Measurements from ENCODE around the gene CENPB. TPM values are rescaled to one million over a fixed set of nuclear protein-coding genes. Genes with fewer than 3 reads are reported as not detected.

The CENPB gene
- total RNA-seq, 4 donors from 2014 or later, result 57.0 to 81.4 (median 66.4) TPM

GRCh38 chr20:3753501-3754275, 32.9 kb downstream of the CENPB start:
- no peaks in the 10 kb centered on the region for H3K9me3 ChIP-seq
- DNase-seq (ENCODE audit: low spot score in 2 of 2), result no peak
- TF ChIP-seq POLR2A (IDR thresholded peaks at IDR 0.05), result no peak
- no peak for TF ChIP-seq POLR2AphosphoS5 (IDR thresholded peaks at IDR 0.05)
- no peak for TF ChIP-seq CTCF (IDR thresholded peaks at IDR 0.05)
- TF ChIP-seq EP300 (IDR thresholded peaks at IDR 0.05), result no peak
- H3K27ac ChIP-seq, result no peak overlapping the region
- peaks cover 27% of the 10 kb centered on the region for H3K4me1 ChIP-seq
- H3K36me3 ChIP-seq, result peaks cover 10% of the 10 kb centered on the region
- H3K27me3 ChIP-seq, result peaks cover 3% of the 10 kb centered on the region
- H3K4me3 ChIP-seq, result no peak overlapping the region
- 73% methylated on average over 21 of the region's 26 CpGs for WGBS

- peaks cover 13% of the 10 kb centered on the region for H3K36me3 ChIP-seq
- H3K4me1 ChIP-seq, result peaks cover 27% of the 10 kb centered on the region
- H3K27ac ChIP-seq, result no peak overlapping the region
- H3K27me3 ChIP-seq, result peaks cover 3% of the 10 kb centered on the region
- no peaks in the 10 kb centered on the region for H3K9me3 ChIP-seq
- no peak overlapping the region for H3K4me3 ChIP-seq
- DNase-seq (ENCODE audit: low spot score in 2 of 2), result no peak
- no peak for TF ChIP-seq EP300 (IDR thresholded peaks at IDR 0.05)
- peak; percentile 67 to 78 for TF ChIP-seq CTCF (IDR thresholded peaks at IDR 0.05)
- WGBS, result 32% methylated on average over 4 of the region's 4 CpGs
These were observed 33.4 kb downstream of the CENPB start for GRCh38 chr20:3753098-3753497.

- no peak for TF ChIP-seq CTCF (IDR thresholded peaks at IDR 0.05)
- TF ChIP-seq POLR2A (IDR thresholded peaks at IDR 0.05), result no peak
- TF ChIP-seq EP300 (IDR thresholded peaks at IDR 0.05), result no peak
- TF ChIP-seq POLR2AphosphoS5 (IDR thresholded peaks at IDR 0.05), result no peak
- H3K9me3 ChIP-seq, result no peaks in the 10 kb centered on the region
- peaks cover 3% of the 10 kb centered on the region for H3K27me3 ChIP-seq
- H3K4me1 ChIP-seq, result peaks cover 27% of the 10 kb centered on the region
- no peak for DNase-seq (ENCODE audit: low spot score in 2 of 2)
- peaks cover 18% of the 10 kb centered on the region for H3K36me3 ChIP-seq
- H3K4me3 ChIP-seq, result peak overlapping the region; percentile 49
- 42% methylated on average over 13 of the region's 13 CpGs for WGBS
- no peak overlapping the region for H3K27ac ChIP-seq
These were observed 34.2 kb downstream of the CENPB start for GRCh38 chr20:3752386-3752759.

- Histone ChIP-seq H3K4me1 (peaks cover 27% of the 10 kb centered on the region), H3K9me3 (no peaks in the 10 kb centered on the region), H3K4me3 (peak overlapping the region; percentile 49), H3K36me3 (peaks cover 23% of the 10 kb centered on the region), H3K27me3 (peaks cover 3% of the 10 kb centered on the region), H3K27ac (no peak overlapping the region)
- no peak for TF ChIP-seq POLR2AphosphoS5 (IDR thresholded peaks at IDR 0.05)
- TF ChIP-seq POLR2A (IDR thresholded peaks at IDR 0.05), result no peak
- no peak for TF ChIP-seq CTCF (IDR thresholded peaks at IDR 0.05)
- TF ChIP-seq EP300 (IDR thresholded peaks at IDR 0.05), result no peak
- 62% methylated on average over 52 of the region's 95 CpGs for WGBS
- DNase-seq (ENCODE audit: low spot score in 2 of 2), result no peak
These were observed 34.7 kb downstream of the CENPB start for GRCh38 chr20:3751675-3752385.

- WGBS, result 83% methylated on average over 14 of the region's 31 CpGs
- H3K36me3 ChIP-seq, result peaks cover 24% of the 10 kb centered on the region
- no peaks in the 10 kb centered on the region for H3K9me3 ChIP-seq
- H3K4me1 ChIP-seq, result peaks cover 27% of the 10 kb centered on the region
- TF ChIP-seq POLR2A (IDR thresholded peaks at IDR 0.05) (no peak), POLR2AphosphoS5 (IDR thresholded peaks at IDR 0.05) (no peak), CTCF (IDR thresholded peaks at IDR 0.05) (no peak), EP300 (IDR thresholded peaks at IDR 0.05) (no peak)
- peaks cover 3% of the 10 kb centered on the region for H3K27me3 ChIP-seq
- no peak overlapping the region for H3K27ac ChIP-seq
- no peak for DNase-seq (ENCODE audit: low spot score in 2 of 2)
- peak overlapping the region; percentile 49 for H3K4me3 ChIP-seq
These were observed 35.2 kb downstream of the CENPB start for GRCh38 chr20:3751305-3751674.
